SK-N-MC (cell line): ENCODE measurements around the gene LUZP2.

Source experiments
- DNase-seq: peaks from one replicate; pipeline ENCODE4 v3.0.0-alpha.2; 2011; ENCODE audit warnings: low read depth, low spot score
- H3K27ac ChIP-seq: fragments of 200-600 bp; sonication (generic); 2 replicates; pipeline ENCODE4 v1.5.1; 2016; ENCODE audit warnings: mixed run types
- H3K36me3 ChIP-seq: fragments of 200-600 bp; sonication (generic); 2 replicates; pipeline ENCODE4 v1.6.1; 2017; ENCODE audit warnings: antibody characterized with exemption, low read length, mixed read lengths; ENCODE audit not compliant: insufficient read depth
- H3K4me3 ChIP-seq: fragments of 200-600 bp; sonication (generic); 2 replicates; pipeline ENCODE4 v1.5.1; 2016
- H3K9ac ChIP-seq: fragments of 200-600 bp; sonication (generic); 2 replicates; pipeline ENCODE4 v1.8.0; 2017; ENCODE audit warnings: mixed run types, mixed read lengths; ENCODE audit not compliant: insufficient read length
- H3K9me3 ChIP-seq: fragments of 200-600 bp; sonication (generic); 2 replicates; pipeline ENCODE4 v1.6.1; 2017; ENCODE audit warnings: low read depth, mild to moderate bottlenecking, antibody characterized with exemption, low read length, moderate library complexity, mixed read lengths
- EZH2 ChIP-seq: fragments of 200-600 bp; sonication (generic); IDR thresholded peaks from one replicate; pipeline ENCODE4 v1.6.1; 2017; ENCODE audit warnings: antibody characterized with exemption
- FOXP2 ChIP-seq: optimal IDR thresholded peaks from 2 replicates; pipeline ENCODE3; 2011; ENCODE audit warnings: mild to moderate bottlenecking, moderate library complexity; ENCODE audit not compliant: insufficient read depth; ENCODE audit errors: extremely low read length, control extremely low read depth
- POLR2AphosphoS5 ChIP-seq: IDR thresholded peaks from 2 replicates; pipeline ENCODE4 v1.6.1; 2012; ENCODE audit warnings: mild to moderate bottlenecking, low read depth, low read length, borderline replicate concordance

Gene LUZP2

DNA sequence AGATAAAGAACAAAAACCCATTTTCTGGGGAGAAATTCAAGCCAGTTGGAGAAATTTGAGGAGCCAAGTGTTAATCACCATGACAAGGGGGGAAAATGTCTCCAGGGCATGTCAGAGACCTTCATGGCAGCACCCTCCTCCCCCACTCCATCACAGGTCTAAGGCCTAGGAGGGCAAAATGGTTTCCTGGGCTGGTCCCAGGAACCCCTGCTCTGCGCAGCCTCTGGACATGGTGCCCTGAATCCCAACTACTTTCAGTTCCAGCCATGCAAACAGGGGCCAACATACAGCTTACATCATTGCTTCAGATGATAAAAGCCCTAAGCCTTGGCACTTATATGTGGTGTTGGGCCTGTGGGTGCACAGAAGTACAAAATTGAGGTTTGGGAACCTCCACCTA lies 167.5 kb downstream of the LUZP2 start:
- no peaks in the 10 kb centered on the region for H3K36me3 ChIP-seq
- H3K9ac ChIP-seq, result no peak overlapping the region
- H3K9me3 ChIP-seq, result no peaks in the 10 kb centered on the region
- no peak overlapping the region for H3K4me3 ChIP-seq
- TF ChIP-seq FOXP2 (no peak), EZH2 (no peak), POLR2AphosphoS5 (no peak)
- no peak overlapping the region for H3K27ac ChIP-seq
- no peak for DNase-seq

DNA sequence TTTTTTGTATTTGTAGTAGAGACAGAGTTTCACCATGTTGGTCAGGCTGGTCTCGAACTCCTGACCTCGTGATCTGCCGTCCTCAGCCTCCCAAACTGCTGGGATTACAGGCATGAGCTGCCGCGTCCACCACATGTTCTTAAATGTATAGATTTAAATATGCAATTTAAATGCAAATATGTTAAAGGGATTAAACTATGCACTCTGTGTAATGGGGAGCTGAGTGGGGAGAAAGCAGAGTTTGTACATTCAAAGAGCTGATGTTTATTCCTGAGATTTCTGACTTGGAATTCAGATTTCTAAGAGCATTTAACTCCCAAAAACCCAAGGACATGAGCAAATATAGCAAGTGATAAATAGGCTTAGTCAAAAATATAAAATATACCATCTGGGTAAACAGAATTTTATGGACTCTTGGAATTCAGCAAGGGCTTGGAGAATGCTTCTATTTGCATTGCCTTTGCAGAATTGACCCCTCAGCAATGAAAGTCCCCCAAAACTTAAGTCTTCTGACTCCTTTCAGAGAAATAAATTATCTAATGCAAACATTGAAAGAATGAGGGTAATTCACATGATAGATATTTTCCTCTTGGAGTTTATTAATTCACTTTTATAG lies 170.6 kb downstream of the LUZP2 start:
- TF ChIP-seq FOXP2 (no peak), EZH2 (no peak), POLR2AphosphoS5 (no peak)
- H3K27ac ChIP-seq, result no peak overlapping the region
- no peaks in the 10 kb centered on the region for H3K9me3 ChIP-seq
- no peaks in the 10 kb centered on the region for H3K36me3 ChIP-seq
- no peak for DNase-seq
- H3K4me3 ChIP-seq, result no peak overlapping the region
- H3K9ac ChIP-seq, result no peak overlapping the region

DNA sequence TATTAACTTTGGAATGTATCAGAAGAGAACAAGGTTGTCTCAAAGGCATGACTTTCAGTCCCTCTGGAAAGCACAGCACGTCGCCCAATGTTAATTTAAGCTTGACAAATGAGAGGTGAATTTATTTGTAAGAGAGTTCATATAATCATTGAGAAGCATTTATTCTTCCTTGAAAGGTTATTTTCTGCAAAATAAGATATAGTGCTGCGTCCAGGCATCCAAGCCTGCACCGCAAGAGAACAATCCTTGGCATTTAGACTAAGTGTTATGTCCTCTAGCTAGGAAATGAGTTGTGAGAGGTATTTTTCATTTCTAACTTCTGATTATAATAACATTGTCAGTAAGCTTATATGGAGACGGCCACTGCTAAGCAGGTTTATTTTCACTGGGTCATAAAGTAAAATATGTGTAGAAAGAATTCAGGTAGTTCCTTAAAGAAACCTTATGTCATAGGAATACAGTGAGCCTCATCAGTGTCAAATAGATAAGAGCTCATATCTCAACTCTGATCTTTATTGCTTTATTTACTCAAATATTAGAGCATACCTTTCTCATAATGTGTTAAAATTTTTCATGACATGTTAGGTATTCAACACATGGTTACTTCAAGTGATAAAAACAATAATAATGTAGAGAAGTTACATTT lies 182.0 kb downstream of the LUZP2 start:
- no peak for DNase-seq
- TF ChIP-seq FOXP2 (no peak), EZH2 (no peak), POLR2AphosphoS5 (no peak)
- Histone ChIP-seq H3K9ac (no peak overlapping the region), H3K9me3 (no peaks in the 10 kb centered on the region), H3K27ac (no peak overlapping the region), H3K4me3 (no peak overlapping the region), H3K36me3 (no peaks in the 10 kb centered on the region)

DNA sequence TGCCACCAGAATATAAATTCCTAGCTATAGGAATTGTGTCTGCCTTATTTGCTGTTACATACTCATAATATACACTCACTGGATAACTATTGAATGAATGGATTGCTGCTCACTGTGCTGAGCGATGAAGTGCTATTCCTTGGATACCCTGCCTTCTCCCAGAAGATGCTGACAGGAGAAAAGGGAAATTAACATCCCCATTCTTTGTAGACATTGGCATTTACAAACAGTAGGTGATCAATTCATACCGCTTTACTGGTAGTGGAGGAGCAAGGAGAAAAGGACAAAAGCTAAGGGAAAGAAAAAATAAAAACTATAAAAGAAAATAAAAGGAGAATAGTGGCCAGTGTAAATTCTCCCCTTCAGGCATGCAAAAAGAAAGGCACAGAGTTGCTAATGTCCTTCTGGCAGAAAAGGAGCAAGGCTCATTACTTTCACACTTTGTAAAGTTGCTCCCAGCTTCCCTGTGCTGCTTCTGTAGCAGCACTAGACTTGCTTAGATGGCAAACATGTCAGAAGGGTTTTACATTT lies 183.0 kb downstream of the LUZP2 start:
- Histone ChIP-seq H3K27ac (no peak overlapping the region), H3K4me3 (no peak overlapping the region), H3K36me3 (no peaks in the 10 kb centered on the region), H3K9ac (no peak overlapping the region), H3K9me3 (no peaks in the 10 kb centered on the region)
- DNase-seq, result no peak
- TF ChIP-seq POLR2AphosphoS5 (no peak), EZH2 (no peak), FOXP2 (no peak)

DNA sequence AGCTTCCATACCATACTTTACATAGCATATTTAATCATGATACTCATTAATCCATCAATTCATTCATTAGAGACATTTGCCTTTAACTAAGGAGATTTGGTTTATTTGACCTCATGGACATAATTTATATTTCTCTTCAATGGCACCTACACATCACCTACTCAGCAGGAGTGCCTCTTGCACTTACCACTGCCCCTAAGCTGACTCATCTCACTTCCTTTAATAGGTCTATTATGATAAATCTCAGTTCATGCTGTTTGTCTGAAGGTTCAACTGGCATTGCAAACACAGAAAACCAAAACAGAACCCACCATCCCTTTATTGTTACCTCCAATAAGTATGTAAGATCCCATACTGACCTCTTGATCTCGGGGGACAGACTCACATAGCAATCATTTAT lies 186.7 kb downstream of the LUZP2 start:
- H3K27ac ChIP-seq, result no peak overlapping the region
- no peaks in the 10 kb centered on the region for H3K36me3 ChIP-seq
- DNase-seq, result no peak
- H3K4me3 ChIP-seq, result no peak overlapping the region
- no peak overlapping the region for H3K9ac ChIP-seq
- TF ChIP-seq POLR2AphosphoS5 (no peak), EZH2 (no peak), FOXP2 (no peak)
- no peaks in the 10 kb centered on the region for H3K9me3 ChIP-seq

DNA sequence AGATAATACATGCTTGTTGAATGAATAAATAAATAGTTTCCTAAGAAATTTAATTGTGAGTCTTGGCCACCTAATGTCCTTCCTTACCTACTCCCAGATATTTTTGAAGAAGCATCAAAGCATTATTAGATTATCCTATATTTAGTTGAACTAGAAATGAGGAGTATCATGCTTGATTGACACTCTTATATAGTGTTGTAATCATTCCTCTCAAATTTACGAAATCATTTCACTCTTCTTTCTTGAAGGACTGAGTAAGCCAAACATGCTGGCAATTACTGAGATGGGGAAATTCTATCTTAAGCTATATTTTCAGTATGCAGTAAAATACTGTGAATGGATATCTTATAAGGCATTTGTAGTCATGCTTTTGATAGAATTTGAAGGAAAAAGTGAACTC lies 189.0 kb downstream of the LUZP2 start:
- Histone ChIP-seq H3K9me3 (no peaks in the 10 kb centered on the region), H3K27ac (no peak overlapping the region), H3K36me3 (no peaks in the 10 kb centered on the region), H3K4me3 (no peak overlapping the region), H3K9ac (no peak overlapping the region)
- DNase-seq, result no peak
- TF ChIP-seq FOXP2 (no peak), EZH2 (no peak), POLR2AphosphoS5 (no peak)

DNA sequence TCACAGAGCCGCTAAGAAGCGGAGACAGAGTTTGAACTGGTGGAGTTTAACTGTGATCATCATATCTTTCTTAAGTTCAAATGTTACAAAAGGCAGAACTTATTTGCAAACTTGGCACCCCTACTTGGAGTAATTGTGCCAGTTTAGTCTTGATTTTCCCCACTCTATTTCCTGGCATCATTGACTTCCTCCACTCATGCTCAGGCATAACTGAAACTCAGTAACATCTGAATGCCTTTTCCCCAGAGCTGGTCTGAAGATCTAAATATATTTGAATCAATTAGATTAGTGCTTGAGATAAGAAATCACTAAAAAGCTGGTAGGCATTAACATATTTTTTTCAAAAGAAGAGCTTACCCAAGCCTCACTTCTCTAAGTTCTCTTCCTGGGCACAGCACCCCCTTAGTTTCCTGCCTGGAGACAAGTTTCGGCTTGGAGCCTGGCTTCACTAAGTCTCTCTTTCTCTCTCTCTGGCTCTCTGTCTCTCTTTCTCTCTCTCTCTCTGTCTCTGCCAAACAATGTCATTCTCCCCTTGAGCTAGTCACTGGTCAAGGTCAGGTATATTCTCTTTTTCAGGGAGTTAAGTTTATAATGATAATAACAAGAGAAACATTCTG lies 190.8 kb downstream of the LUZP2 start:
- Histone ChIP-seq H3K36me3 (no peaks in the 10 kb centered on the region), H3K9me3 (no peaks in the 10 kb centered on the region), H3K27ac (no peak overlapping the region), H3K4me3 (no peak overlapping the region), H3K9ac (no peak overlapping the region)
- TF ChIP-seq POLR2AphosphoS5 (no peak), FOXP2 (no peak), EZH2 (no peak)
- DNase-seq, result no peak

DNA sequence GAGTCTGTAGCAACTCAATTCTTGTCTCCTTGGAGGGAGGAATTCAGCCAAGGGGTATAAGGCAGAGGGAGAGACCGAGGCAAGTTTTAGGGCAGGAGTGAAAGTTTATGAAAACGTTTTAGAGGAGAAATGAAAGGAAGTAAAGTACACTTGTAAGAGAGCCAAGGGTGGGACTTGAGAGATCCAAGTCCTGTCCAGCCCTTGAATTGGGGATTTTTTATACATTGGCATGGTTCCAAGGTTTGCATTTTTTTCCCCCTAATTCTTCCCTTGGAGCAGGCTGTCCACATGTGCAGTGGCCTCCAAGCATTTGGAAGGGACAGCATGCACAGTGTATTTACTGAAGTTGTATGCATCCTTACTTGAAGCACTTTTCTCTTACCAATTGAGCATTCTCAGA lies 192.1 kb downstream of the LUZP2 start:
- Histone ChIP-seq H3K36me3 (no peaks in the 10 kb centered on the region), H3K9ac (no peak overlapping the region), H3K9me3 (no peaks in the 10 kb centered on the region), H3K27ac (no peak overlapping the region), H3K4me3 (no peak overlapping the region)
- TF ChIP-seq EZH2 (no peak), FOXP2 (no peak), POLR2AphosphoS5 (no peak)
- DNase-seq, result no peak

DNA sequence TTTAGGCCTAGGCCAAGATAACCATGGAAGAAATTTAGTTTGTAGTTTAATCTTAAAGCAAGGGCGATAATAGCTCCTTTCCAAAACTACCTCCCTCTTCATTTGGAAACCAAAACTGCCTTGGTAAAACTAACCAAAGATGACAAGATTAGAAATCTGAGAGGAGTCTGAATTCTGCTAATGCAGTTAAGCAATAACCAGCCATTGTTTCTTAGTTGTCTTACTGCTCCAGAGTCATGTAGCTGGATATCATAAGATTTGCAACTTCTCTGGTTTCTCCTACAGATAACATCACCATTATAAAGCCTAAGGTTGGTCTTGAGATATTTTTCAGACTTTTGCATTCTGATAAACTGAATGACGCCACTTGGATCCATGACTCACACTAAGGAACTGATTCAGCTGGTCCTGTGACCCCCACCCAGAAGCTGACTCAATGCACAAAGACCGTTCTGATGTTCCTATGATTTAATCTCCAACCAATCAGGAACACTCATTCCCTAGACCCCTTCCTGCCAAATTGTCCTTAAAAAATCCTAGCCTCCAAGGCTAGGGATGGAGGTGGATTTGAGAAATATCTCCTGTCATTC lies 200.8 kb downstream of the LUZP2 start:
- Histone ChIP-seq H3K9me3 (no peaks in the 10 kb centered on the region), H3K9ac (no peak overlapping the region), H3K36me3 (no peaks in the 10 kb centered on the region), H3K4me3 (no peak overlapping the region), H3K27ac (no peak overlapping the region)
- TF ChIP-seq FOXP2 (no peak), POLR2AphosphoS5 (no peak)
- no peak for DNase-seq
